Measurements from ENCODE around the gene LPIN1. TPM values are rescaled to one million over a fixed set of nuclear protein-coding genes. Genes with fewer than 3 reads are reported as not detected.
"Not testable (repeated sequence)": the region's sequence is repeated elsewhere in the genome, so short reads cannot be mapped to it uniquely, and the experiment has no call there.

Gene LPIN1
- total and polyA plus RNA-seq, 2 experiments from 2014 or later, result 34.5 to 35.3 TPM

- H3K9me2 ChIP-seq (replicated peaks; ENCODE audit: insufficient read depth), result no peaks in the 10 kb centered on the region
- H3K9me3 ChIP-seq (ENCODE audit: low read depth), result no peaks in the 10 kb centered on the region
- H3K4me2 ChIP-seq, result no peak overlapping the region
- H3K4me3 ChIP-seq, result no peak overlapping the region
- no peak overlapping the region for H2AFZ ChIP-seq
- H3K36me3 ChIP-seq (replicated peaks; ENCODE audit: insufficient read depth, low read depth), result no peaks in the 10 kb centered on the region
- no peak overlapping the region for H3K27ac ChIP-seq
- no peaks in the 10 kb centered on the region for H3K79me2 ChIP-seq
- no peaks in the 10 kb centered on the region for H3K27me3 ChIP-seq
- DNase-seq (ENCODE audit: low spot score), result no peak
- H3K4me1 ChIP-seq (ENCODE audit: insufficient read depth), result no peaks in the 10 kb centered on the region
- TF ChIP-seq EZH2phosphoT487 (IDR thresholded peaks at IDR 0.05; ENCODE audit: low read depth, severe bottlenecking, unreplicated experiment), result no peak
- TF ChIP-seq EZH2 (IDR thresholded peaks at IDR 0.05; ENCODE audit: borderline replicate concordance), result no peak
- TF ChIP-seq, protein P1, sequence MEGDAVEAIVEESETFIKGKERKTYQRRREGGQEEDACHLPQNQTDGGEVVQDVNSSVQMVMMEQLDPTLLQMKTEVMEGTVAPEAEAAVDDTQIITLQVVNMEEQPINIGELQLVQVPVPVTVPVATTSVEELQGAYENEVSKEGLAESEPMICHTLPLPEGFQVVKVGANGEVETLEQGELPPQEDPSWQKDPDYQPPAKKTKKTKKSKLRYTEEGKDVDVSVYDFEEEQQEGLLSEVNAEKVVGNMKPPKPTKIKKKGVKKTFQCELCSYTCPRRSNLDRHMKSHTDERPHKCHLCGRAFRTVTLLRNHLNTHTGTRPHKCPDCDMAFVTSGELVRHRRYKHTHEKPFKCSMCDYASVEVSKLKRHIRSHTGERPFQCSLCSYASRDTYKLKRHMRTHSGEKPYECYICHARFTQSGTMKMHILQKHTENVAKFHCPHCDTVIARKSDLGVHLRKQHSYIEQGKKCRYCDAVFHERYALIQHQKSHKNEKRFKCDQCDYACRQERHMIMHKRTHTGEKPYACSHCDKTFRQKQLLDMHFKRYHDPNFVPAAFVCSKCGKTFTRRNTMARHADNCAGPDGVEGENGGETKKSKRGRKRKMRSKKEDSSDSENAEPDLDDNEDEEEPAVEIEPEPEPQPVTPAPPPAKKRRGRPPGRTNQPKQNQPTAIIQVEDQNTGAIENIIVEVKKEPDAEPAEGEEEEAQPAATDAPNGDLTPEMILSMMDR (IDR thresholded peaks at IDR 0.05; ENCODE audit: poor library complexity), result no peak
- 94% methylated on average over 2 of the region's 2 CpGs for WGBS (ENCODE audit: low lambda C conversion rate, missing lambda C conversion rate)
- no peaks in the 10 kb centered on the region for H4K20me1 ChIP-seq (ENCODE audit: insufficient read depth, poor library complexity, severe bottlenecking)
Measured at GRCh38 chr2:11729362-11730212, 16.8 kb upstream of the LPIN1 start.

DNA sequence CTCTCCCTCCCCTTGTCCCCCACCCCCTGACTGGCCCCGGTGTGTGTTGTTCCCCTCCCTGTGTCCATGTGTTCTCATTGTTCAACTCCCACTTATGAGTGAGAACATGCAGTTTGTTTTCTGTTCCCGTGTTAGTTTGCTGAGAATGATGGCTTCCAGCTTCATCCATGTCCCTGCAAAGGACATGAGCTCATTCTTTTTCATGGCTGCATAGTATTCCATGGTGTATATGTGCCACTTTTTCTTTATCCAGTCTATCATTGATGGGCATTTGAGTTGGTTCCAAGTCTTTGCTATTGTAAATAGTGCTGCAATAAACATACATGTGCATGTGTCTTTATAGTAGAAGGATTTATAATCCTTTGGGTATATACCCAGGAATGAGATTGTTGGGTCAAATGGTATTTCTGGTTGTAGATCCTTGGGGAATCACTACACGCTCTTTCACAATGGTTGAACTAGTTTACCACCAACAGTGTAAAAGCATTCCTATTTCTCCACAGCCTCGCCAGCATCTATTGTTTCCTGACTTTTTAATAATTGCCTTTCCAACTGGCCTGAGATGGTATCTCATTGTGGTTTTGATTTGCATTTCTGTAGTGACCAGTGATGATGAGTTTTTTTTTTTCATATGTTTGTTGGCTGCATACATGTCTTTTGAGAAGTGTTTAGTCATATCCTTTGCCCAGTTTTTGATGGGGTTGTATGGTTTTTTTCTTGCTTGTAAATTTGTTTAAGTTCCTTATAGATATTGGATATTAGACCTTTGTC is 15.0 kb upstream of the LPIN1 start:
- not testable (repeated sequence) for DNase-seq (ENCODE audit: low spot score); H2AFZ ChIP-seq; H3K79me2 ChIP-seq; H3K9me3 ChIP-seq (ENCODE audit: low read depth); H3K27ac ChIP-seq; H3K4me2 ChIP-seq; H3K4me3 ChIP-seq; H3K9me2 ChIP-seq (replicated peaks; ENCODE audit: insufficient read depth); H3K36me3 ChIP-seq (replicated peaks; ENCODE audit: insufficient read depth, low read depth); H3K27me3 ChIP-seq; H3K4me1 ChIP-seq (ENCODE audit: insufficient read depth); H4K20me1 ChIP-seq (ENCODE audit: insufficient read depth, poor library complexity, severe bottlenecking)
- WGBS (ENCODE audit: low lambda C conversion rate, missing lambda C conversion rate), result 93% methylated on average over 4 of the region's 4 CpGs

DNA sequence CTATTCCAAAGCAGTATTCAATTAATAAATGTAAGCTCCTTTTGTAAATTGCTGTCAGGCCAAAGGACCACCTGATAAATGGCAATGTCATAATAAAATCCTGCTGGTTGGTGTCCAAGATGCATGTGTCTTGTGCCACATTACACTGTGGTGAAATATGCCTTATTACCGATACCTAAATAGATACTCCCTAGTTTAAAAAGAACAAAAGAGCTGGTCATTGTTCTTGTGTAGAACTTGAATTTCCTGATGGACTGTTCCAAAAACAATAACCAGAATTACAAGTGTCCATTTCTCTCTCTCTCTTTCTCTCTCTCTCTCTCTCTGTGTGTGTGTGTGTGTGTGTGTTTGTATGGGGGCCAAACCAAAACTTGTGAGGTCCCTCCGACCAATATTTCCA is 13.8 kb upstream of the LPIN1 start:
- Histone ChIP-seq H3K9me2 (replicated peaks; ENCODE audit: insufficient read depth) (no peaks in the 10 kb centered on the region), H3K27me3 (no peaks in the 10 kb centered on the region), H3K36me3 (replicated peaks; ENCODE audit: insufficient read depth, low read depth) (no peaks in the 10 kb centered on the region), H3K79me2 (no peaks in the 10 kb centered on the region), H3K4me2 (no peak overlapping the region), H4K20me1 (ENCODE audit: insufficient read depth, poor library complexity, severe bottlenecking) (no peaks in the 10 kb centered on the region), H3K9me3 (ENCODE audit: low read depth) (no peaks in the 10 kb centered on the region), H3K27ac (no peak overlapping the region), H2AFZ (no peak overlapping the region), H3K4me1 (ENCODE audit: insufficient read depth) (peaks cover 6% of the 10 kb centered on the region), H3K4me3 (no peak overlapping the region)
- TF ChIP-seq EZH2phosphoT487 (IDR thresholded peaks at IDR 0.05; ENCODE audit: low read depth, severe bottlenecking, unreplicated experiment) (no peak), EZH2 (IDR thresholded peaks at IDR 0.05; ENCODE audit: borderline replicate concordance) (no peak)
- TF ChIP-seq, protein P1 (IDR thresholded peaks at IDR 0.05; ENCODE audit: poor library complexity), result no peak
- DNase-seq (ENCODE audit: low spot score), result no peak
- WGBS (ENCODE audit: low lambda C conversion rate, missing lambda C conversion rate), result 85% methylated on average over 2 of the region's 2 CpGs

GRCh38 chr2:11737852-11738251 is 8.6 kb upstream of the LPIN1 start:
- H3K9me2 ChIP-seq (replicated peaks; ENCODE audit: insufficient read depth); H3K4me2 ChIP-seq; H3K27ac ChIP-seq; H4K20me1 ChIP-seq (ENCODE audit: insufficient read depth, poor library complexity, severe bottlenecking); DNase-seq (ENCODE audit: low spot score); H3K27me3 ChIP-seq; H3K36me3 ChIP-seq (replicated peaks; ENCODE audit: insufficient read depth, low read depth); H3K4me3 ChIP-seq; H3K9me3 ChIP-seq (ENCODE audit: low read depth); H2AFZ ChIP-seq; H3K79me2 ChIP-seq: not testable (repeated sequence)
- 100% methylated on average over 2 of the region's 2 CpGs for WGBS (ENCODE audit: low lambda C conversion rate, missing lambda C conversion rate)
- H3K4me1 ChIP-seq (ENCODE audit: insufficient read depth), result peaks cover 17% of the 10 kb centered on the region
